GM12865 (cell line): ENCODE measurements around the gene ST7.

Experiments used
- DNase-seq: peaks from one replicate; pipeline ENCODE4 v3.0.0; 2010; ENCODE audit warnings: low read depth
- H3K4me3 ChIP-seq: 2 replicates; pipeline ENCODE4 v1.5.1; 2011; ENCODE audit warnings: mild to moderate bottlenecking, low read depth, low read length, control low read depth
- CTCF ChIP-seq: IDR thresholded peaks from 2 replicates; pipeline ENCODE4 v1.5.1; 2011; ENCODE audit warnings: low read length, control low read depth, low read depth, inconsistent platforms; ENCODE audit not compliant: insufficient read depth; ENCODE audit errors: missing control alignments

ST7 gene

GRCh38 chr7:117188949-117189592, 235.8 kb downstream of the ST7 start:
- no peak for TF ChIP-seq CTCF
- no peak overlapping the region for H3K4me3 ChIP-seq
- no peak for DNase-seq

DNA sequence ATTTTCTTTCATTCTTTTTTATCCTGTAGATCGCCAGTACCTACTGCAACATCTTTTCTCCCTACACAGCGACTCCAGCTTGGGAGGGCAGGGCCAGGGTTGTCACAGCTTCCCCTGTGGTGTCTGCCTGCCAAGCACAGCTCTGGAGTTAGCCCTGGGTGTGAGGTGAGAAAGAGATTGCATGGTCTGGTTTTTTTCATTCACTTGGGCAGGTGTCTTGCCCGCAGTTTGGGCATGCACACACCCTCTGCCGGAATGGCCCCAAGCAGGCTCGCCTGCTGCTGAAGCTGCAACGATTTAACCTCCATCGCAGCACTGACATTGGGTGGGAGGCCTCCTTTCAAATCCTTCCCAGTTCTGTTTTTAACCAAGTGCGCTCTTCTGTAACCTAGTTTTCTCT, 236.8 kb downstream of the ST7 start:
- no peak overlapping the region for H3K4me3 ChIP-seq
- no peak for TF ChIP-seq CTCF
- no peak for DNase-seq

DNA sequence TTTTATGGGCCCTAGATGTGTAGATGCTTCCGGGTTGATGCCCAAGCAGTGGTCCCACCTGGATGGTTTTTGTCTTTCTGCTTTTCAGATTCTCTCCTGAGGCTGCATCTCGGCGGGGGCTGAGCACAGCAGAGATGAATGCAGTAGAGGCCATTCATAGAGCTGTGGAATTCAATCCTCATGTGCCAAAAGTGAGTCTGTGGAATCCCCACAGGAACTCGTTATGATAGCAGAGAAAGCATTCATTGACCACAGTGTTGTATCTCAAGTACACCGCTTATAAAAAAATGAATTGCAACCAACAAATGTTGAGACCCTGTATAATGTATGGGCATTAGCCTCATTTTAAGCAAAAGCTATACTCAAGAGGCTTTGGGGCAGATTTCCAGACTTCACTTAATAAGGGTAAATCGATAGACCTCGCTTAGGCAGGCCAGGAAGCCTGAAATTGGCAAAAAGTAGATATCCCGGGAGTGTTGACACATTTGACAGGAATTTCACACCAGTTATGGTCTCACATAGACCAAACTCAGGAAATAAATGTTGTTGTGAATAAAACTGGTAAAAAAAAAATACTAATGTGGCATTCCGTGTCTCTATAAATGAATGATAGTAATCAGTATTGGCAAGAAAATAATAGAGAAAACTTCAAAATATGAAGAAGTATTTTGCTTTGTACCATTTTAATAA, 237.6 kb downstream of the ST7 start:
- DNase-seq = no peak
- no peak overlapping the region for H3K4me3 ChIP-seq
- TF ChIP-seq CTCF = no peak

- TF ChIP-seq CTCF = no peak
- no peak for DNase-seq
- H3K4me3 ChIP-seq = no peak overlapping the region
Observed at GRCh38 chr7:117192108-117192507, 238.8 kb downstream of the ST7 start.

- no peak for TF ChIP-seq CTCF
Observed at GRCh38 chr7:117193564-117193963, 240.3 kb downstream of the ST7 start.

GRCh38 chr7:117194445-117194844, 241.1 kb downstream of the ST7 start:
- no peak for TF ChIP-seq CTCF
- H3K4me3 ChIP-seq = no peak overlapping the region
- no peak for DNase-seq

More at GRCh38 chr7:117193564-117193963, 240.3 kb downstream of the ST7 start:
- H3K4me3 ChIP-seq = no peak overlapping the region
- DNase-seq = no peak
